Colonic mucosa (tissue), 4 donors: Measurements from ENCODE around the gene GALNT5. TPM values are rescaled to one million over a fixed set of nuclear protein-coding genes. Genes with fewer than 3 reads are reported as not detected.

Source experiments
- DNase-seq: peaks from one replicate; pipeline ENCODE4 v3.0.0-alpha.2; 2020
- H3K27ac ChIP-seq: fragments of 200-600 bp; one replicate; pipeline ENCODE4 v1.8.0; 2021
- H3K27me3 ChIP-seq: fragments of 200-600 bp; one replicate; pipeline ENCODE4 v1.8.0; 2021
- H3K36me3 ChIP-seq: fragments of 200-600 bp; one replicate; pipeline ENCODE4 v1.8.0; 2021
- H3K4me1 ChIP-seq: fragments of 200-600 bp; one replicate; pipeline ENCODE4 v1.8.0; 2021; ENCODE audit warnings: mild to moderate bottlenecking
- H3K4me3 ChIP-seq: fragments of 200-600 bp; one replicate; pipeline ENCODE4 v1.8.0; 2021
- H3K9ac ChIP-seq, 2 donors: one replicate each; pipeline ENCODE4 v1.7.0; 2013; ENCODE audit warnings: control low read depth in 2 of 2, low read depth in 2 of 2, low read length in 2 of 2
- H3K9me3 ChIP-seq: fragments of 200-600 bp; one replicate; pipeline ENCODE4 v1.8.0; 2021
- intact Hi-C: fragments of 100-400 bp; cut with DNase I; formaldehyde crosslinking; loops from one replicate; pipeline ENCODE4 v1.14.1; 2022
- total RNA-seq, 2 donors: library from RNA; stranded (reverse); fragmentation: NEBNext Ultra II Directional in 1 of 2; extraction: Animal tissue kit (Norgen Biotek cat#: 25700) in 1 of 2; gene quantifications; one replicate each; pipeline ENCODE4 v1.2.1, GENCODE V29; 2021
- TF ChIP-seq, protein P1 (sequence below): fragments of 200-600 bp; IDR thresholded peaks from one replicate; pipeline ENCODE4 v1.8.0; 2022; ENCODE audit warnings: antibody characterized with exemption, mild to moderate bottlenecking
- donor health status: healthy.
- donor health status: DM: no; HTN: no; CAD: no.
- donor health status: DM: no; HTN: no; CAD: no.

GALNT5 gene
- total RNA-seq, 2 donors from 2014 or later, result 52.4 to 56.3 TPM

GRCh38 chr2:157291018-157291417 is 33.5 kb downstream of the GALNT5 start:
- TF ChIP-seq, protein P1, sequence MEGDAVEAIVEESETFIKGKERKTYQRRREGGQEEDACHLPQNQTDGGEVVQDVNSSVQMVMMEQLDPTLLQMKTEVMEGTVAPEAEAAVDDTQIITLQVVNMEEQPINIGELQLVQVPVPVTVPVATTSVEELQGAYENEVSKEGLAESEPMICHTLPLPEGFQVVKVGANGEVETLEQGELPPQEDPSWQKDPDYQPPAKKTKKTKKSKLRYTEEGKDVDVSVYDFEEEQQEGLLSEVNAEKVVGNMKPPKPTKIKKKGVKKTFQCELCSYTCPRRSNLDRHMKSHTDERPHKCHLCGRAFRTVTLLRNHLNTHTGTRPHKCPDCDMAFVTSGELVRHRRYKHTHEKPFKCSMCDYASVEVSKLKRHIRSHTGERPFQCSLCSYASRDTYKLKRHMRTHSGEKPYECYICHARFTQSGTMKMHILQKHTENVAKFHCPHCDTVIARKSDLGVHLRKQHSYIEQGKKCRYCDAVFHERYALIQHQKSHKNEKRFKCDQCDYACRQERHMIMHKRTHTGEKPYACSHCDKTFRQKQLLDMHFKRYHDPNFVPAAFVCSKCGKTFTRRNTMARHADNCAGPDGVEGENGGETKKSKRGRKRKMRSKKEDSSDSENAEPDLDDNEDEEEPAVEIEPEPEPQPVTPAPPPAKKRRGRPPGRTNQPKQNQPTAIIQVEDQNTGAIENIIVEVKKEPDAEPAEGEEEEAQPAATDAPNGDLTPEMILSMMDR, result no peak
- H3K27me3 ChIP-seq, result no peaks in the 10 kb centered on the region
- no peak overlapping the region for H3K4me3 ChIP-seq
- no peaks in the 10 kb centered on the region for H3K36me3 ChIP-seq
- no peaks in the 10 kb centered on the region for H3K9me3 ChIP-seq
- H3K27ac ChIP-seq, result no peak overlapping the region
- no peak overlapping the region for H3K9ac ChIP-seq
- no peaks in the 10 kb centered on the region for H3K4me1 ChIP-seq
- intact Hi-C loops, result no loop called here
- DNase-seq, result no peak

DNA sequence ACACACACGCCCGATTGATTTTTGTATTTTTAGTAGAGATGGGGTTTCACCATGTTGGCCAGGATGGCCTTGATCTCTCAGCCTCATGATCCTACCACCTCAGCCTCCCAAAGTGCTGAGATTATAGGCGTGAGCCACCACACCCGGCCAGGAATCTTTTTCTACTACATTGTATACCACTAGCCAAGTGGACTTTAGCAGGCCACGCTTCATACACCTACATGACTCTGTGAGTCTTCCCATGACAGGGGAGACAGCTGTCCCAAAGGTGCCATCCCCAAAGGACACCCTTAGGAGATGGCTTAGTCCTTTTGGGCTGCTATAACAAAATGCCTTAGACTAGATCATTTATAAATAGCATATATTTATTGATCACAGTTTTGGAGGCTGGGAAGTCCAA is 35.3 kb downstream of the GALNT5 start:
- H3K9me3 ChIP-seq, result no peaks in the 10 kb centered on the region
- H3K4me3 ChIP-seq, result no peak overlapping the region
- H3K4me1 ChIP-seq, result no peaks in the 10 kb centered on the region
- intact Hi-C loops, result no loop called here
- no peak overlapping the region for H3K9ac ChIP-seq
- no peaks in the 10 kb centered on the region for H3K27me3 ChIP-seq
- TF ChIP-seq, protein P1, result no peak
- DNase-seq, result no peak
- no peak overlapping the region for H3K27ac ChIP-seq
- H3K36me3 ChIP-seq, result no peaks in the 10 kb centered on the region

DNA sequence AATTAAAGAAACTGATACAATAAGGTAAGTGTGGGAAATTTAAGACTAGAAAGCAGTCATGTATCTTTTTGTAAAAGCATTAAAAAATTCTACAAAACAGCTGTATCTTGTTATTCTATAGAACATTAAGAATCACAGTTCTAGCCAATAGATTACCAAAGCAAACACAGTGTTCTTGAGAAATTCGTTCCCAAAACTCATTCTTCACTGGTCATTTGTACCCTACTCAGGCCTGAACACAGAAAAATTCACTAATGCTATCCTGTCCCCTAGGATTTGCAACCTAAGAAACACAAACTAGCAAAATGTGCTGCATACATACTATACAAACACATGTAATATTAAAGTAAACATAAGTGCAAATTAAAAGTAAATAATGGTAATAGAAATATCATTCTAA is 39.0 kb downstream of the GALNT5 start:
- Histone ChIP-seq H3K9me3 (no peaks in the 10 kb centered on the region), H3K9ac (no peak overlapping the region), H3K4me3 (no peak overlapping the region), H3K27ac (no peak overlapping the region), H3K4me1 (no peaks in the 10 kb centered on the region), H3K36me3 (no peaks in the 10 kb centered on the region), H3K27me3 (no peaks in the 10 kb centered on the region)
- no peak for DNase-seq
- intact Hi-C loops, result no loop called here
- TF ChIP-seq, protein P1, result no peak

GRCh38 chr2:157296958-157297357 is 39.5 kb downstream of the GALNT5 start:
- no peaks in the 10 kb centered on the region for H3K9me3 ChIP-seq
- no peak overlapping the region for H3K9ac ChIP-seq
- DNase-seq, result no peak
- no peaks in the 10 kb centered on the region for H3K27me3 ChIP-seq
- H3K4me3 ChIP-seq, result no peak overlapping the region
- TF ChIP-seq, protein P1, result no peak
- no peaks in the 10 kb centered on the region for H3K4me1 ChIP-seq
- H3K36me3 ChIP-seq, result no peaks in the 10 kb centered on the region
- H3K27ac ChIP-seq, result no peak overlapping the region
- intact Hi-C loops, result no loop called here

DNA sequence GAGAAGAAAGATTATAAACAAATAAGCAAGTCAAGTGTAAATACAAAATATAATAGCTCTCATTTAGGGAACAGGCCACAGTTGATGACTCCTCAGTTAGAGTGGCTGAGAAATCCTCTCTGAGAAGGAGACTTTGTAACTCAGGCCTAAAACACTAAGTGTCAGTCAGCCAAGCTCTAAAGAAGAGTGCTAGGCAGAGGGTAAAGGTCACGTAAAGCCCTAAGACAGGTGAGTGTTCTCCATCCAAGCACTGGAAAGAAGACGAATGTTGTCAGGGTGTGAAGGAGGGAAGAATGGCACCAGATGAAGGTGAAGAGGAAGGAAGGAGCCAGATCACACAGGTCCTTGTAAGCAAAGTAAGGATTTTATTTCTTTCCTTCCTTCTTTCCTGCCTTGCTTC is 43.8 kb downstream of the GALNT5 start:
- no peak overlapping the region for H3K27ac ChIP-seq
- H3K9me3 ChIP-seq, result no peaks in the 10 kb centered on the region
- no peaks in the 10 kb centered on the region for H3K27me3 ChIP-seq
- no peaks in the 10 kb centered on the region for H3K36me3 ChIP-seq
- no peak overlapping the region for H3K9ac ChIP-seq
- H3K4me1 ChIP-seq, result no peaks in the 10 kb centered on the region
- no peak overlapping the region for H3K4me3 ChIP-seq
- DNase-seq, result no peak
- intact Hi-C loops, result loop anchor here (10.0 kb wide), 2 partner anchors 193 to 453 kb away; no protein-coding TSS in a partner anchor
- TF ChIP-seq, protein P1, result no peak
